ENCODE measurements around the gene GTPBP6.

Gene GTPBP6

GRCh38 chrX:340641-341423 lies 22.2 kb upstream of the GTPBP6 start:
- Histone ChIP-seq H3K9me3 (ENCODE audit: insufficient read depth, low read length) (no peaks in the 10 kb centered on the region), H4K20me1 (ENCODE audit: low read depth, low read length) (no peaks in the 10 kb centered on the region), H3K27me3 (ENCODE audit: low read length) (no peaks in the 10 kb centered on the region), H2AFZ (ENCODE audit: low read depth, low read length, severe bottlenecking) (no peak overlapping the region), H3K9ac (ENCODE audit: low read length) (no peak overlapping the region), H3K27ac (ENCODE audit: low read depth, low read length) (no peak overlapping the region), H3K36me3 (ENCODE audit: low read length) (no peaks in the 10 kb centered on the region), H3K4me2 (ENCODE audit: low read depth, low read length, poor library complexity, severe bottlenecking) (no peak overlapping the region), H3K79me2 (ENCODE audit: insufficient read depth, low read length) (no peaks in the 10 kb centered on the region), H3K9me2 (replicated peaks; ENCODE audit: insufficient read depth, low read length) (no peaks in the 10 kb centered on the region), H3K4me3 (ENCODE audit: insufficient read depth, low read length, poor library complexity, severe bottlenecking) (no peak overlapping the region), H3F3A (ENCODE audit: insufficient read depth) (no peaks in the 10 kb centered on the region)
- TF ChIP-seq EZH2phosphoT487 (conservative IDR thresholded peaks at IDR 0.05; ENCODE audit: low read length) (no peak), CTCF (IDR thresholded peaks at IDR 0.05; ENCODE audit: insufficient read depth, low read length, poor library complexity, severe bottlenecking) (no peak)

- no peaks in the 10 kb centered on the region for H3K9me2 ChIP-seq (replicated peaks; ENCODE audit: insufficient read depth, low read length)
- H3K27ac ChIP-seq (ENCODE audit: low read depth, low read length): no peak overlapping the region
- H3K27me3 ChIP-seq (ENCODE audit: low read length): no peaks in the 10 kb centered on the region
- H4K20me1 ChIP-seq (ENCODE audit: low read depth, low read length): no peaks in the 10 kb centered on the region
- no peaks in the 10 kb centered on the region for H3K9me3 ChIP-seq (ENCODE audit: insufficient read depth, low read length)
- no peak overlapping the region for H3K4me3 ChIP-seq (ENCODE audit: insufficient read depth, low read length, poor library complexity, severe bottlenecking)
- H3K4me2 ChIP-seq (ENCODE audit: low read depth, low read length, poor library complexity, severe bottlenecking): no peak overlapping the region
- no peak for TF ChIP-seq EZH2phosphoT487 (conservative IDR thresholded peaks at IDR 0.05; ENCODE audit: low read length)
- TF ChIP-seq CTCF (IDR thresholded peaks at IDR 0.05; ENCODE audit: insufficient read depth, low read length, poor library complexity, severe bottlenecking): no peak
- no peaks in the 10 kb centered on the region for H3K79me2 ChIP-seq (ENCODE audit: insufficient read depth, low read length)
- H2AFZ ChIP-seq (ENCODE audit: low read depth, low read length, severe bottlenecking): no peak overlapping the region
- no peak overlapping the region for H3K9ac ChIP-seq (ENCODE audit: low read length)
- H3F3A ChIP-seq (ENCODE audit: insufficient read depth): no peaks in the 10 kb centered on the region
- no peaks in the 10 kb centered on the region for H3K36me3 ChIP-seq (ENCODE audit: low read length)
Measured at GRCh38 chrX:340121-340520, 21.5 kb upstream of the GTPBP6 start.

DNA sequence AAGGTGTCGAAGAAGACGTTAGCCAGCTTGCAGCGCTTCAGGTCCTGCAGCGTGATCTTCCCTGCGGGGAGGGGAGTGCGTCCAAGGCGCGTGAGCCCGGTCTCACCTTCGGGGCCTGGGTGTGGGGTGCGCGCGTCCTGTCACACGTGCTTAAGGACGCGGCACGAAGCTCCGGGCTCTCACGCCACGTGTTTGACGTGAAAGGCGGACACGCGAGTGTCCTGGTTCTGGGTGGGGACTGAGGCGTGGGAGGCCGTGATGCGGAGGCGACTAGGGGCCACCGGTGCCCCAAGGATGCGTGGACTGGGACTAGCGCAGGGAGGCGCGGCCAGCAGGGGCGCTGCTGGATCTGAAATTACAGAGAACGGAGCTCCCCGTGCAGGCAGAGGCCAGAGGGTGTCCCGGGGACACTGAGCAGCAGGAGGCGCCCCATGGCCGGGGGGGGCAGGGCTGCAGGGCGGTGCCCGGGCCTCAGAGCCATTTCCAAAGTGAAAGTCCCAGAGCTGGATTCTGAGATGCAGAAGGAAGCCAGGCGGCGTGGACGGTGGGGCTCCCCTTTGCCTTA lies 20.3 kb upstream of the GTPBP6 start:
- TF ChIP-seq CTCF (IDR thresholded peaks at IDR 0.05; ENCODE audit: insufficient read depth, low read length, poor library complexity, severe bottlenecking): no peak
- no peak for TF ChIP-seq EZH2phosphoT487 (conservative IDR thresholded peaks at IDR 0.05; ENCODE audit: low read length)
- H4K20me1 ChIP-seq (ENCODE audit: low read depth, low read length): no peaks in the 10 kb centered on the region
- no peaks in the 10 kb centered on the region for H3K9me2 ChIP-seq (replicated peaks; ENCODE audit: insufficient read depth, low read length)

More for the DNA sequence above, 20.3 kb upstream of the GTPBP6 start:
- Histone ChIP-seq H3K79me2 (ENCODE audit: insufficient read depth, low read length) (no peaks in the 10 kb centered on the region), H3K27me3 (ENCODE audit: low read length) (no peaks in the 10 kb centered on the region), H3F3A (ENCODE audit: insufficient read depth) (no peaks in the 10 kb centered on the region), H3K9ac (ENCODE audit: low read length) (no peak overlapping the region), H2AFZ (ENCODE audit: low read depth, low read length, severe bottlenecking) (no peak overlapping the region), H3K9me3 (ENCODE audit: insufficient read depth, low read length) (no peaks in the 10 kb centered on the region), H3K4me3 (ENCODE audit: insufficient read depth, low read length, poor library complexity, severe bottlenecking) (no peak overlapping the region), H3K4me2 (ENCODE audit: low read depth, low read length, poor library complexity, severe bottlenecking) (no peak overlapping the region), H3K27ac (ENCODE audit: low read depth, low read length) (no peak overlapping the region), H3K36me3 (ENCODE audit: low read length) (no peaks in the 10 kb centered on the region)

Data from SU-DHL-6 (cell line).